ENCODE measurements around the gene MARK2. TPM values are rescaled to one million over a fixed set of nuclear protein-coding genes. Genes with fewer than 3 reads are reported as not detected.
A peak's percentile ranks its signal among the peaks of the same experiment; 100 is the strongest.

Gene MARK2
- total and polyA plus RNA-seq, 10 of the 15 experiments (the other 5 are each of a cell fraction or from before 2014, with no cell fraction given), result 0.19 to 29.5 (median 13.2) TPM

DNA sequence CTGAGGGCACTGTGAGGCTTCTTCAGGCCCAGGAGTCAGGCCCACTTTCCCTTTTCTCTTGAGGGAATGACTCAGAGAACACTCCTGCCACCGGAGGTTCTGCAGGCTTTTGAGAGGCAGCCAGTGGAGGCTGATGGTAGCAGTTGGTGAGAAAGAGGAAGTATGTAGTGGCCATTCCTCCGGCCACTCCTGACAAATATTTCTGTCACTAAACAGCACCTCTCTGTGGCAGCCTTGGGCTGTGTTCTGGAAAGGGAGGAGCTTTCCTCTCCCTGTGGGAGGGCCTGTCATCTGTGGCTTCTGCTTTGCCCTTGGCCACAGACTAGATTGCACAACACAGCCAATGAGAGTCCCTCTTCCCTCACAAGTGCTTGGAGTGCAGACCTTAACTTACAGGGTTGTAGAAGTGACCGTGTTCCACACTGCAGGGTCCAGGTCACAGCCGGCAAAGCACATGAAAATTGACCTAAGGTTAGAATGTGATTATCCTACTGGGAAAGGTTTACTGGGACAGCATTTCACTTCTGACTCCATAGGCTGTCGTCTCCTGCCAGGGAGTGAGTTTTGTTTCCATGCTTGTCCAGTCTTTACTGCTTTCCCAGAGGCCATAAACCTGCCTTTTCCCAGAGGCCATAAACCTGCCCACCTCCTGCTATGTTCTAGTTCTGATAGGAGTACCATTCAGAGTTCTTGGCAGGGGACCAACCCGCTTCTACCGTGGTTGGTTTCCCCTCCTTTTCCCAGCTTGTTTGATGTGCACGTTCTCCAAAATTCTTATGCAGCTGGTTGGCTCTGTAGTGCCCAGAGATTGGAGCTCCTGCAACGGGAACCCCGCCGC is 33.3 kb downstream of the MARK2 start (continued):
- TF ChIP-seq ZBTB4 (CRISPR knock-in tag; IDR thresholded peaks at IDR 0.05) (no peak), CREM (IDR thresholded peaks at IDR 0.05; ENCODE audit: low read depth) (no peak), TCF12 (IDR thresholded peaks at IDR 0.05; ENCODE audit: low read depth, low read length) (no peak; the same call in 1 of the 2 replicates), MTA3 (IDR thresholded peaks at IDR 0.05; ENCODE audit: borderline replicate concordance, low read length) (no peak), KLF5 (IDR thresholded peaks at IDR 0.05; ENCODE audit: partially characterized antibody) (no peak), HSF1 (IDR thresholded peaks at IDR 0.05; ENCODE audit: low read depth, low read length) (no peak), CEBPZ (IDR thresholded peaks at IDR 0.05; ENCODE audit: low read depth, low read length) (no peak), ASH2L (IDR thresholded peaks at IDR 0.05; ENCODE audit: borderline replicate concordance, low read depth) (no peak), CTCF (IDR thresholded peaks at IDR 0.05 in 2 of 3, conservative IDR thresholded peaks at IDR 0.05 in 1 of 3; ENCODE audit: control insufficient read depth in 2 of 3, extremely low read depth in 1 of 3, insufficient read depth in 1 of 3, low read depth in 3 of 3, low read length in 3 of 3) (peak; percentile 54 to 78 (median 57); a peak in 5 of 6 replicates)
- TF ChIP-seq, protein P1, sequence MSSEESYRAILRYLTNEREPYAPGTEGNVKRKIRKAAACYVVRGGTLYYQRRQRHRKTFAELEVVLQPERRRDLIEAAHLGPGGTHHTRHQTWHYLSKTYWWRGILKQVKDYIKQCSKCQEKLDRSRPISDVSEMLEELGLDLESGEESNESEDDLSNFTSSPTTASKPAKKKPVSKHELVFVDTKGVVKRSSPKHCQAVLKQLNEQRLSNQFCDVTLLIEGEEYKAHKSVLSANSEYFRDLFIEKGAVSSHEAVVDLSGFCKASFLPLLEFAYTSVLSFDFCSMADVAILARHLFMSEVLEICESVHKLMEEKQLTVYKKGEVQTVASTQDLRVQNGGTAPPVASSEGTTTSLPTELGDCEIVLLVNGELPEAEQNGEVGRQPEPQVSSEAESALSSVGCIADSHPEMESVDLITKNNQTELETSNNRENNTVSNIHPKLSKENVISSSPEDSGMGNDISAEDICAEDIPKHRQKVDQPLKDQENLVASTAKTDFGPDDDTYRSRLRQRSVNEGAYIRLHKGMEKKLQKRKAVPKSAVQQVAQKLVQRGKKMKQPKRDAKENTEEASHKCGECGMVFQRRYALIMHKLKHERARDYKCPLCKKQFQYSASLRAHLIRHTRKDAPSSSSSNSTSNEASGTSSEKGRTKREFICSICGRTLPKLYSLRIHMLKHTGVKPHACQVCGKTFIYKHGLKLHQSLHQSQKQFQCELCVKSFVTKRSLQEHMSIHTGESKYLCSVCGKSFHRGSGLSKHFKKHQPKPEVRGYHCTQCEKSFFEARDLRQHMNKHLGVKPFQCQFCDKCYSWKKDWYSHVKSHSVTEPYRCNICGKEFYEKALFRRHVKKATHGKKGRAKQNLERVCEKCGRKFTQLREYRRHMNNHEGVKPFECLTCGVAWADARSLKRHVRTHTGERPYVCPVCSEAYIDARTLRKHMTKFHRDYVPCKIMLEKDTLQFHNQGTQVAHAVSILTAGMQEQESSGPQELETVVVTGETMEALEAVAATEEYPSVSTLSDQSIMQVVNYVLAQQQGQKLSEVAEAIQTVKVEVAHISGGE (CRISPR knock-in tag; IDR thresholded peaks at IDR 0.05), result no peak

All from GM12878 (cell line).